ENCODE results near the gene SLC25A29.

GRCh38 chr14:100306998-100307765, 938 bp upstream of the SLC25A29 start:
- TF ChIP-seq CTCF (CRISPR knock-in tag; IDR thresholded peaks at IDR 0.05): no peak; the same call in 1 of the 2 replicates
- TF ChIP-seq TCF7 (IDR thresholded peaks at IDR 0.05; ENCODE audit: low read depth): no peak
